ENCODE results near the gene CENPF. TPM values are rescaled to one million over a fixed set of nuclear protein-coding genes. Genes with fewer than 3 reads are reported as not detected.
"Not testable (repeated sequence)": the region's sequence is repeated elsewhere in the genome, so short reads cannot be mapped to it uniquely, and the experiment has no call there.

CENPF gene
- total RNA-seq, 1 donor from 2014 or later, result 191 TPM

GRCh38 chr1:214609692-214610091, 6.7 kb downstream of the CENPF start:
- no peak for DNase-seq (ENCODE audit: low read depth, low spot score)
- peaks cover 26% of the 10 kb centered on the region for H3K4me1 Mint-ChIP-seq
- H3K27me3 Mint-ChIP-seq (ENCODE audit: low read depth), result no peaks in the 10 kb centered on the region
- H3K27ac Mint-ChIP-seq (ENCODE audit: unreplicated experiment), result peak overlapping the region; percentile 71
- peaks cover 36% of the 10 kb centered on the region for H3K36me3 Mint-ChIP-seq (ENCODE audit: low read depth)
- TF ChIP-seq CTCF (conservative IDR thresholded peaks at IDR 0.05), result no peak
- peak overlapping the region; percentile 67 for H3K4me3 Mint-ChIP-seq
- peaks cover 11% of the 10 kb centered on the region for H3K9me3 Mint-ChIP-seq

- H3K27ac Mint-ChIP-seq (ENCODE audit: unreplicated experiment); DNase-seq (ENCODE audit: low read depth, low spot score); H3K27me3 Mint-ChIP-seq (ENCODE audit: low read depth): not testable (repeated sequence)
- Mint-ChIP-seq H3K4me1 (peaks cover 22% of the 10 kb centered on the region), H3K9me3 (peaks cover 11% of the 10 kb centered on the region), H3K4me3 (peak overlapping the region; percentile 67), H3K36me3 (ENCODE audit: low read depth) (peaks cover 35% of the 10 kb centered on the region)
Measured at GRCh38 chr1:214610136-214610535, 7.1 kb downstream of the CENPF start.

GRCh38 chr1:214615109-214615508, 12.1 kb downstream of the CENPF start:
- peaks cover 4% of the 10 kb centered on the region for H3K9me3 Mint-ChIP-seq
- no peak for TF ChIP-seq CTCF (conservative IDR thresholded peaks at IDR 0.05)
- H3K36me3 Mint-ChIP-seq (ENCODE audit: low read depth), result peaks cover 28% of the 10 kb centered on the region
- H3K27ac Mint-ChIP-seq (ENCODE audit: unreplicated experiment), result no peak overlapping the region
- H3K4me3 Mint-ChIP-seq, result no peak overlapping the region
- peaks cover 21% of the 10 kb centered on the region for H3K4me1 Mint-ChIP-seq
- no peak for DNase-seq (ENCODE audit: low read depth, low spot score)
- no peaks in the 10 kb centered on the region for H3K27me3 Mint-ChIP-seq (ENCODE audit: low read depth)

- TF ChIP-seq CTCF (conservative IDR thresholded peaks at IDR 0.05), result no peak
- Mint-ChIP-seq H3K4me3 (no peak overlapping the region), H3K4me1 (peaks cover 16% of the 10 kb centered on the region), H3K36me3 (ENCODE audit: low read depth) (peaks cover 21% of the 10 kb centered on the region), H3K27me3 (ENCODE audit: low read depth) (no peaks in the 10 kb centered on the region), H3K9me3 (no peaks in the 10 kb centered on the region), H3K27ac (ENCODE audit: unreplicated experiment) (no peak overlapping the region)
- no peak for DNase-seq (ENCODE audit: low read depth, low spot score)
Measured at GRCh38 chr1:214615871-214616270, 12.9 kb downstream of the CENPF start.

GRCh38 chr1:214617246-214617645, 14.3 kb downstream of the CENPF start:
- H3K27me3 Mint-ChIP-seq (ENCODE audit: low read depth), result no peaks in the 10 kb centered on the region
- peaks cover 20% of the 10 kb centered on the region for H3K36me3 Mint-ChIP-seq (ENCODE audit: low read depth)
- H3K4me1 Mint-ChIP-seq, result peaks cover 11% of the 10 kb centered on the region
- H3K9me3 Mint-ChIP-seq, result no peaks in the 10 kb centered on the region
- H3K27ac Mint-ChIP-seq (ENCODE audit: unreplicated experiment), result no peak overlapping the region
- DNase-seq (ENCODE audit: low read depth, low spot score), result no peak
- TF ChIP-seq CTCF (conservative IDR thresholded peaks at IDR 0.05), result no peak
- no peak overlapping the region for H3K4me3 Mint-ChIP-seq

- TF ChIP-seq CTCF (conservative IDR thresholded peaks at IDR 0.05), result no peak
- Mint-ChIP-seq H3K36me3 (ENCODE audit: low read depth) (peaks cover 20% of the 10 kb centered on the region), H3K4me1 (peaks cover 9% of the 10 kb centered on the region), H3K27ac (ENCODE audit: unreplicated experiment) (no peak overlapping the region), H3K27me3 (ENCODE audit: low read depth) (no peaks in the 10 kb centered on the region), H3K9me3 (no peaks in the 10 kb centered on the region), H3K4me3 (no peak overlapping the region)
- no peak for DNase-seq (ENCODE audit: low read depth, low spot score)
Measured at GRCh38 chr1:214617843-214618242, 14.8 kb downstream of the CENPF start.

Data from neural crest cell (in vitro differentiated cells).